CD4-positive, alpha-beta T cell treated with Interleukin-6 for 4 hours (primary cell): Measurements from ENCODE around the gene MRPL36.
A peak's percentile ranks its signal among the peaks of the same experiment; 100 is the strongest.
"Not testable (repeated sequence)": the region's sequence is repeated elsewhere in the genome, so short reads cannot be mapped to it uniquely, and the experiment has no call there.

Experiments
- DNase-seq: peaks from one replicate; pipeline ENCODE4 v3.0.0-alpha.2; 2020; ENCODE audit warnings: mixed read lengths

The MRPL36 gene

GRCh38 chr5:1799602-1800471 lies at the start of gene MRPL36:
TSS of gene MRPL36 (minus strand) at chr5:1799837. CDS start at chr5:1798935, 902 bp downstream.
- peak; percentile 97 for DNase-seq

- no peak for DNase-seq
Measured at GRCh38 chr5:1847611-1848010, 48.0 kb upstream of the MRPL36 start.

GRCh38 chr5:1847056-1847455 lies 47.4 kb upstream of the MRPL36 start:
- DNase-seq, result no peak

GRCh38 chr5:1846583-1846982 lies 46.9 kb upstream of the MRPL36 start:
- DNase-seq, result no peak

- no peak for DNase-seq
Measured at GRCh38 chr5:1845696-1846095, 46.1 kb upstream of the MRPL36 start.

- no peak for DNase-seq
Measured at GRCh38 chr5:1844708-1845436, 45.2 kb upstream of the MRPL36 start.

GRCh38 chr5:1843761-1844160 lies 44.1 kb upstream of the MRPL36 start:
- not testable (repeated sequence) for DNase-seq

- no peak for DNase-seq
Measured at GRCh38 chr5:1842004-1842819, 42.6 kb upstream of the MRPL36 start.

- no peak for DNase-seq
Measured at GRCh38 chr5:1840741-1841521, 41.3 kb upstream of the MRPL36 start.

GRCh38 chr5:1840071-1840547 lies 40.5 kb upstream of the MRPL36 start:
- no peak for DNase-seq

- no peak for DNase-seq
Measured at GRCh38 chr5:1838013-1838412, 38.4 kb upstream of the MRPL36 start.

- no peak for DNase-seq
Measured at GRCh38 chr5:1836891-1837880, 37.5 kb upstream of the MRPL36 start.

GRCh38 chr5:1836176-1836890 lies 36.7 kb upstream of the MRPL36 start:
- DNase-seq, result no peak

GRCh38 chr5:1835431-1835830 lies 35.8 kb upstream of the MRPL36 start:
- DNase-seq, result no peak

GRCh38 chr5:1834721-1835429 lies 35.2 kb upstream of the MRPL36 start:
- DNase-seq, result no peak

- no peak for DNase-seq
Measured at GRCh38 chr5:1834022-1834551, 34.5 kb upstream of the MRPL36 start.

GRCh38 chr5:1833264-1834021 lies 33.8 kb upstream of the MRPL36 start:
- DNase-seq, result no peak

GRCh38 chr5:1832511-1833250 lies 33.0 kb upstream of the MRPL36 start:
- no peak for DNase-seq
